Raji (cell line): Measurements from ENCODE around the gene SYTL2.

ENCODE experiments used
- POLR2A ChIP-seq: IDR thresholded peaks from 2 replicates; pipeline ENCODE4 v1.6.1; 2011; ENCODE audit warnings: low read depth, low read length, control low read depth; ENCODE audit not compliant: insufficient read depth

The SYTL2 gene

GRCh38 chr11:85776951-85777602 lies 33.9 kb downstream of the SYTL2 start:
- TF ChIP-seq POLR2A: no peak

GRCh38 chr11:85774256-85775101 lies 36.5 kb downstream of the SYTL2 start:
- TF ChIP-seq POLR2A: no peak

- no peak for TF ChIP-seq POLR2A
These were observed 38.2 kb downstream of the SYTL2 start for GRCh38 chr11:85772695-85773094.

- TF ChIP-seq POLR2A: no peak
These were observed 39.4 kb downstream of the SYTL2 start for GRCh38 chr11:85771568-85771967.

GRCh38 chr11:85769771-85770170 lies 41.2 kb downstream of the SYTL2 start:
- no peak for TF ChIP-seq POLR2A

GRCh38 chr11:85768473-85769146 lies 42.3 kb downstream of the SYTL2 start:
- TF ChIP-seq POLR2A: no peak

- TF ChIP-seq POLR2A: no peak
These were observed 43.5 kb downstream of the SYTL2 start for GRCh38 chr11:85767246-85767945.

GRCh38 chr11:85766721-85767161 lies 44.2 kb downstream of the SYTL2 start:
- TF ChIP-seq POLR2A: no peak

GRCh38 chr11:85764796-85765195 lies 46.1 kb downstream of the SYTL2 start:
- no peak for TF ChIP-seq POLR2A

GRCh38 chr11:85762226-85762625 lies 48.7 kb downstream of the SYTL2 start:
- TF ChIP-seq POLR2A: no peak

GRCh38 chr11:85759915-85760314 lies 51.0 kb downstream of the SYTL2 start:
- TF ChIP-seq POLR2A: no peak

GRCh38 chr11:85758480-85759039 lies 52.4 kb downstream of the SYTL2 start:
- no peak for TF ChIP-seq POLR2A

GRCh38 chr11:85758026-85758425 lies 52.9 kb downstream of the SYTL2 start:
- TF ChIP-seq POLR2A: no peak

GRCh38 chr11:85756401-85757200 lies 54.3 kb downstream of the SYTL2 start:
- no peak for TF ChIP-seq POLR2A
